Bronchial epithelial cell (primary cell): ENCODE results near the gene CDADC1. TPM values are rescaled to one million over a fixed set of nuclear protein-coding genes. Genes with fewer than 3 reads are reported as not detected.
A peak's percentile ranks its signal among the peaks of the same experiment; 100 is the strongest.
"Not testable (repeated sequence)": the region's sequence is repeated elsewhere in the genome, so short reads cannot be mapped to it uniquely, and the experiment has no call there.

Experiments used
- DNase-seq: peaks from one replicate; pipeline ENCODE4 v3.0.0-alpha.2; 2010; ENCODE audit warnings: low read depth
- FAIRE-seq: peaks from 2 replicates; lab custom pipeline; 2011; peaks lifted over from hg19 to GRCh38; lab: Jason Lieb, UNC
- H3K27me3 ChIP-seq: 2 replicates; pipeline ENCODE4 v1.5.1; 2011; ENCODE audit warnings: low read length; ENCODE audit not compliant: control insufficient read depth, insufficient read depth
- H3K36me3 ChIP-seq: 2 replicates; pipeline ENCODE4 v1.5.1; 2011; ENCODE audit warnings: low read length; ENCODE audit not compliant: control insufficient read depth, insufficient read depth
- H3K4me3 ChIP-seq: 2 replicates; pipeline ENCODE4 v1.5.1; 2011; ENCODE audit warnings: mild to moderate bottlenecking, low read depth, low read length, control low read depth
- CTCF ChIP-seq: IDR thresholded peaks from 2 replicates; pipeline ENCODE4 v1.5.1; 2011; ENCODE audit warnings: mild to moderate bottlenecking, moderate library complexity, low read length, control low read depth, inconsistent platforms; ENCODE audit not compliant: insufficient read depth, severe bottlenecking
- total RNA-seq: library from RNA; depleted of rRNA; stranded (reverse); fragments of >200 nt; gene quantifications from 2 replicates; pipeline ENCODE4 v1.2.1, GENCODE V29; 2014

Gene CDADC1
- total RNA-seq, 1 donor from 2014 or later = 6.6 TPM

GRCh38 chr13:49279885-49280284, 32.2 kb downstream of the CDADC1 start:
- Histone ChIP-seq H3K36me3 (no peaks in the 10 kb centered on the region), H3K4me3 (no peak overlapping the region), H3K27me3 (no peaks in the 10 kb centered on the region)
- no peak for TF ChIP-seq CTCF
- no peak for DNase-seq
- no peak for FAIRE-seq

GRCh38 chr13:49287995-49288394, 40.3 kb downstream of the CDADC1 start:
- no peak for DNase-seq
- Histone ChIP-seq H3K36me3 (no peaks in the 10 kb centered on the region), H3K4me3 (no peak overlapping the region), H3K27me3 (no peaks in the 10 kb centered on the region)
- FAIRE-seq = no peak
- no peak for TF ChIP-seq CTCF

- TF ChIP-seq CTCF = no peak
- no peaks in the 10 kb centered on the region for H3K27me3 ChIP-seq
- DNase-seq (no peak), FAIRE-seq (peak; percentile 82)
- no peak overlapping the region for H3K4me3 ChIP-seq
- no peaks in the 10 kb centered on the region for H3K36me3 ChIP-seq
Measured at GRCh38 chr13:49288458-49288857, 40.7 kb downstream of the CDADC1 start.

GRCh38 chr13:49292742-49293486, 45.2 kb downstream of the CDADC1 start:
- FAIRE-seq = no peak
- Histone ChIP-seq H3K27me3 (no peaks in the 10 kb centered on the region), H3K4me3 (no peak overlapping the region)

GRCh38 chr13:49294723-49295122, 47.0 kb downstream of the CDADC1 start:
- not testable (repeated sequence) for H3K36me3 ChIP-seq, DNase-seq, FAIRE-seq, H3K27me3 ChIP-seq, H3K4me3 ChIP-seq

More at GRCh38 chr13:49292742-49293486, 45.2 kb downstream of the CDADC1 start:
- no peak for TF ChIP-seq CTCF
- H3K36me3 ChIP-seq = no peaks in the 10 kb centered on the region
- DNase-seq = no peak

GRCh38 chr13:49295244-49295643, 47.5 kb downstream of the CDADC1 start:
- TF ChIP-seq CTCF = no peak
- no peak for FAIRE-seq

More at GRCh38 chr13:49295244-49295643, 47.5 kb downstream of the CDADC1 start:
- no peak overlapping the region for H3K4me3 ChIP-seq
- DNase-seq = no peak
- no peaks in the 10 kb centered on the region for H3K36me3 ChIP-seq
- no peaks in the 10 kb centered on the region for H3K27me3 ChIP-seq
